ENCODE data around the gene MYO9A. TPM values are rescaled to one million over a fixed set of nuclear protein-coding genes. Genes with fewer than 3 reads are reported as not detected.

MYO9A gene
- total RNA-seq, 1 experiment from 2014 or later = 34.0 TPM

DNA sequence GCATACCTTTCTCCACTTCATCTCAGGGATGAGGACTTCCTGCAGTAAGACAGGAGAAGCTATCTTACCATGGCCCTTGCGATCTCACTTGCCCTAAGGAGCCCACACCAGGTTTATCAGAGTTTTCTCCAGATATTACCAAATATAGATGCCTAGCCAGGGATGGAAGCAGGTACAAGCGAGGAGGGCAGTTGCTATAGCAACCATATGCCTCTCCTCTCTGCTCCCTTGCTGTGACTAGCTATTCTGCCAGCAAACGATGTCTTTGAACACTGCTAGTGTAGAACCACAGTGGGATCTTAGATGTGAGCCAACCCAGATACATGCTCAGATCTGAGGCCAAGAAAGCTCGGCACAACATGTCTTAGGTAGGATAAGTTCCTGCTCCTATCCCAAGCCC lies 45.8 kb upstream of the MYO9A start:
- POLR2A ChIA-PET (ENCODE audit: unreplicated experiment) = interaction anchor here (0.6 kb wide), 1 partner anchor 411 kb away, joined by 3 read pairs; no protein-coding TSS in a partner anchor
- no TSS peak for BruUV-seq (replicated peaks)
- CTCF ChIA-PET = no interaction called here

DNA sequence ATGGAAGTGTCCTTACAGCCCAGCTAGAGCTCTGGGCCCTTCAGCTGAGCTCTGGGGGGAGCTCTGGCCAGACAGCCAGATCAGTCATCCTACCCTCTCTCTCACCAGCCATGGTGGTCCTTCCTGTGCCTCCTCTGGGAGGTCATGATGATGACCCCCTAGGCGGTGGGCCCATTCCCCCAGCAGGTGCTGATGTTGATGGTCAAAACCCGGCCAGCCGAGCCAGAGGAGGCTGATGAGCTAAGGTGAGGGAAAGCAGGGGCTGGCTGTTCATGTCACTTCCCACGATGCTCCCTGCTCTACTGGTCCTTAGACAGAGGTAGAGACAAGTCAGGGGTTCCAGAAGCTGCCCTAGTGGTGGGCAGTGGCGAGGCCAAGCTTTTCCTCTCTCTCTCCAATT lies 44.6 kb upstream of the MYO9A start:
- Histone ChIP-seq H4K20me1 (ENCODE audit: insufficient read depth) (no peaks in the 10 kb centered on the region), H2AFZ (no peak overlapping the region), H3F3A (ENCODE audit: insufficient read depth, low read depth) (peaks cover 10% of the 10 kb centered on the region), H3K36me3 (ENCODE audit: low read depth) (peaks cover 22% of the 10 kb centered on the region), H3K4me2 (no peak overlapping the region), H3K4me3 (no peak overlapping the region), H3K27me3 (ENCODE audit: insufficient read depth, low read depth) (no peaks in the 10 kb centered on the region), H3K4me1 (replicated peaks; ENCODE audit: insufficient read depth) (peaks cover 13% of the 10 kb centered on the region), H3K9me2 (ENCODE audit: insufficient read depth) (no peaks in the 10 kb centered on the region), H3K27ac (no peak overlapping the region), H3K9me3 (ENCODE audit: insufficient read depth, low read depth) (no peaks in the 10 kb centered on the region), H3K79me2 (ENCODE audit: low read depth) (peaks cover 22% of the 10 kb centered on the region)
- intact Hi-C loops (cut with micrococcal nuclease; ENCODE audit: unreplicated experiment) = no loop called here
- ChIA-PET POLR2A (ENCODE audit: unreplicated experiment) (interaction anchor here (0.6 kb wide), 1 partner anchor 70 kb away, joined by 3 read pairs; no protein-coding TSS in a partner anchor), CTCF (no interaction called here)
- TF ChIP-seq, protein P1, sequence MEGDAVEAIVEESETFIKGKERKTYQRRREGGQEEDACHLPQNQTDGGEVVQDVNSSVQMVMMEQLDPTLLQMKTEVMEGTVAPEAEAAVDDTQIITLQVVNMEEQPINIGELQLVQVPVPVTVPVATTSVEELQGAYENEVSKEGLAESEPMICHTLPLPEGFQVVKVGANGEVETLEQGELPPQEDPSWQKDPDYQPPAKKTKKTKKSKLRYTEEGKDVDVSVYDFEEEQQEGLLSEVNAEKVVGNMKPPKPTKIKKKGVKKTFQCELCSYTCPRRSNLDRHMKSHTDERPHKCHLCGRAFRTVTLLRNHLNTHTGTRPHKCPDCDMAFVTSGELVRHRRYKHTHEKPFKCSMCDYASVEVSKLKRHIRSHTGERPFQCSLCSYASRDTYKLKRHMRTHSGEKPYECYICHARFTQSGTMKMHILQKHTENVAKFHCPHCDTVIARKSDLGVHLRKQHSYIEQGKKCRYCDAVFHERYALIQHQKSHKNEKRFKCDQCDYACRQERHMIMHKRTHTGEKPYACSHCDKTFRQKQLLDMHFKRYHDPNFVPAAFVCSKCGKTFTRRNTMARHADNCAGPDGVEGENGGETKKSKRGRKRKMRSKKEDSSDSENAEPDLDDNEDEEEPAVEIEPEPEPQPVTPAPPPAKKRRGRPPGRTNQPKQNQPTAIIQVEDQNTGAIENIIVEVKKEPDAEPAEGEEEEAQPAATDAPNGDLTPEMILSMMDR (conservative IDR thresholded peaks at IDR 0.05) = no peak
- TF ChIP-seq EZH2 (IDR thresholded peaks at IDR 0.05; ENCODE audit: low read depth) = no peak
- no TSS peak for BruUV-seq (replicated peaks)
- no peak for DNase-seq

More for the DNA sequence above, 45.8 kb upstream of the MYO9A start:
- Histone ChIP-seq H3K27ac (no peak overlapping the region), H4K20me1 (ENCODE audit: insufficient read depth) (no peaks in the 10 kb centered on the region), H3K9me3 (ENCODE audit: insufficient read depth, low read depth) (no peaks in the 10 kb centered on the region), H3K9me2 (ENCODE audit: insufficient read depth) (no peaks in the 10 kb centered on the region), H3K4me1 (replicated peaks; ENCODE audit: insufficient read depth) (peaks cover 23% of the 10 kb centered on the region), H3K4me2 (no peak overlapping the region), H3K79me2 (ENCODE audit: low read depth) (peaks cover 26% of the 10 kb centered on the region), H3K27me3 (ENCODE audit: insufficient read depth, low read depth) (no peaks in the 10 kb centered on the region), H3K36me3 (ENCODE audit: low read depth) (peaks cover 22% of the 10 kb centered on the region), H2AFZ (no peak overlapping the region), H3K4me3 (no peak overlapping the region), H3F3A (ENCODE audit: insufficient read depth, low read depth) (peaks cover 21% of the 10 kb centered on the region)
- no peak for TF ChIP-seq EZH2 (IDR thresholded peaks at IDR 0.05; ENCODE audit: low read depth)
- TF ChIP-seq, protein P1 (conservative IDR thresholded peaks at IDR 0.05) = no peak
- DNase-seq = no peak
- intact Hi-C loops (cut with micrococcal nuclease; ENCODE audit: unreplicated experiment) = no loop called here

DNA sequence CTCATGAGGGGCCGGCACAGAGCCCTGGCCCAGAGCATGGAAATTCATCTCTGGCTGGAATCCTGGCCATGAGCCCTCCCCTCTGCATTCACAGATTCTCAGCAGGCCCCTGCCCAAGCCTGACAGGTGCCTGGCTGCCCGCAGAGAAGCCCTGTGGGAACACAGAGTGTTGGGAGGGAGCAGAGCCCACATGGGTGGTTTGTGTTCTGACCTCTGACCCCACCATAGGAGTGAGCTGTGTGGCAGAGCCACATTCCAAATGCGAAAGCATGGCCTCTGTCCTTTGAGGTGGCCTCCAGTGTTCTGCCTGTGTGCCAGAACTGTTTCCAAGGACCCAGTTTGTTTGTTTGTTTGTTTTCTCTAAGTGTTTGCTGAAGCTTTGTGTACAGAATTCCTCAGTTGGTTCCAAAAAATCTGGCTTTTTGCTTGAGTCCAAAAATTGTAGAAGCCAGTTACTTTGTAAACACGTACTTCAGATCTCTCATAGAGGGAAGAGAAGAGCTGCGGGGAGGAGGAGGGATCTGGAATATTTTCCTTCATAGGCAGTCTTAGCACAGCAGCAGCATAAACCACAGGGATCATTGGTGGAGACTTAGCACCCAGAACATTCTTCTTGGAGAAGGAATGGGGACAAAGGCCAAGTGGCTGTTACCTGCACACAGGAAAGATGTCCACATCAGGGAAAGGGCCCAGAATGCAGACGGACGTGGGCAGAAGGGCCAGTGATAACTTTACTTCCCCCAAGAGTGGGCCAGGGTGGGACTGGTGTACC lies 43.6 kb upstream of the MYO9A start:
- ChIA-PET POLR2A (ENCODE audit: unreplicated experiment) (no interaction called here), CTCF (no interaction called here)
- no TSS peak for BruUV-seq (replicated peaks)

More for the DNA sequence above, 43.6 kb upstream of the MYO9A start:
- no peak for DNase-seq
- Histone ChIP-seq H3K9me3 (ENCODE audit: insufficient read depth, low read depth) (no peaks in the 10 kb centered on the region), H3K9me2 (ENCODE audit: insufficient read depth) (no peaks in the 10 kb centered on the region), H3K27me3 (ENCODE audit: insufficient read depth, low read depth) (no peaks in the 10 kb centered on the region), H4K20me1 (ENCODE audit: insufficient read depth) (no peaks in the 10 kb centered on the region), H3K79me2 (ENCODE audit: low read depth) (peaks cover 12% of the 10 kb centered on the region; the same call in 1 of the 2 replicates), H3K4me1 (replicated peaks; ENCODE audit: insufficient read depth) (peaks cover 10% of the 10 kb centered on the region), H3K4me3 (no peak overlapping the region), H2AFZ (no peak overlapping the region), H3K4me2 (no peak overlapping the region), H3K27ac (no peak overlapping the region), H3K36me3 (ENCODE audit: low read depth) (peaks cover 14% of the 10 kb centered on the region), H3F3A (ENCODE audit: insufficient read depth, low read depth) (peaks cover 5% of the 10 kb centered on the region; the same call in 1 of the 2 replicates)
- no peak for TF ChIP-seq EZH2 (IDR thresholded peaks at IDR 0.05; ENCODE audit: low read depth)
- TF ChIP-seq, protein P1 (conservative IDR thresholded peaks at IDR 0.05) = no peak
- intact Hi-C loops (cut with micrococcal nuclease; ENCODE audit: unreplicated experiment) = no loop called here
